C4-2B (cell line): ENCODE measurements around the gene SUN1.

ENCODE experiments used
- CTCF ChIP-seq: fragments of 450-650 bp; conservative IDR thresholded peaks from 2 replicates; pipeline ENCODE4 v1.5.1; 2017; ENCODE audit warnings: mild to moderate bottlenecking
- ZFX ChIP-seq: fragments of 450-650 bp; IDR thresholded peaks from 2 replicates; pipeline ENCODE4 v1.6.1; 2017

DNA sequence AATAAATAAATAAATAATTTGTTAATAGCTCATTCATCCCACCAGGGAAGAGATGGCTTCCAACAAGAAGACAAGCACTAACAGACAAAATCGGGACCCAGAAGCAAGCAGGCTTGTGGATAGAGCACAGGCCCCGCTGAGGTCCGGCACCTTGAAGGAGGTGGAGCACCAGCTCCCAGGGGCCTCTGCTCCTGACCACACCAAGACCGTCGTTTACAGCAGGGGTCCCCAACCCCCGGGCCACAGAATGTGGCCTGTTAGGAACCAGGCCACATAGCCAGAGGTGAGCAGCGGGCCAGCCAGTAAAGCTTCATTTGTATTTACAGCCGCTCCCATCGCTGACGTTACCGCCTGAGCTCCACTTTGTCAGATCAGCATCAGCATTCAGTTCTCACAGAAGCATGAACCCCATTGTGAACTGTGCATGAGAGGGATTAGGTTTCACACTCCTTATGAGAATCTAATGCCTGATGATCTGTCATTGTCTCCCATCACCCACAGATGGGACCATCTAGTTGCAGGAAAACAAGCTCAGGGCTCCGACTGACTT lies 33.3 kb upstream of the SUN1 start:
- TF ChIP-seq CTCF: no peak
- no peak for TF ChIP-seq ZFX
